Activated T-cell treated with anti-CD3 and anti-CD28 coated beads, Interleukin-2, amount 50 U/mL, for 1 hour (primary cell): ENCODE results near the gene GRID2.

ENCODE experiments used
- DNase-seq: peaks from one replicate; pipeline ENCODE4 v3.0.0-alpha.2; 2020

Gene GRID2

GRCh38 chr4:92776080-92776479, 472.3 kb downstream of the GRID2 start:
- DNase-seq, result no peak

DNA sequence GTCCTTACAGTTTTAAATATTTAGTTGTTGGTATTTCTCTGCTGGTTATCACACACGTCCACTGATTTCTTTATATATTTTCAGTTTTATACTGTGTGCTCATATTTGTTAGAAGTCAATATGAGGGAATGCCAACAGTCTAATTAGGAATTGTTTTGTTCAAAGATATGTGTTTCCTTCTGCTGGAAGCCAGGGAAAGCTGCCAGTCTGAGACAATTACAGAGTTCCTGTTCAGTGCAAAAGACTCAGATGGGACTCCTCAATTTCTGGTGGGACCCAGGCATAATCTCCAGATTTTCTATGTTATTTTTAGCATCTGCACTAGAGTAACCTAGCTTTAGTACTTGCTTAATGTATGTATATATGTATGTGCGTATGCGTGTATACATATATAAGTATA, 486.0 kb downstream of the GRID2 start:
- no peak for DNase-seq

DNA sequence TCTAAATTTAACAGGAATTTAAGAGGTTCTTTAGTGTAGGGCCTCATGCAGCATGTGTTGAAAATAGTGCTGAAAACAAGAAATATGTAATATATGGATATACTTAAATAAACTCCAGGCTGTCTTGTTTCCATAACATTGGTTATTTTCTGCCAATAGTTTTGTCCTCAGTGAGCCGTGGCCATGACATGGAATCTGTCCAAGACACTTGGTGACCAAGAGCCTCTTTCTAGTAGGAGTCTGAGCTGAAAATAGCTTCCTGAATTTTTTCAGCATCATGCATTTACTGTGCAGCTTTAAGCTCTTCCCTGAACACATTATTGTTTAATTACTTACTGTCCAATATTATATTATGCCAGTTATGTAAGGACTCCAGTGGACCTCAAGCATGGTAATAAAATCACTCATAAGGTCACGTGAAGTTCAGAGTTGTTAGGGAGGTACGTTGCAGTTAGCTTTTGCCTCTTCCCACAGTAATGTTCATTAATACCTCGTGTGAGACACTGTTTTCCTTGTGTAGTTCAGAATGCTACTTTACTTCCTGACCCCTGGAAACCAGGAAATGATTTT, 488.2 kb downstream of the GRID2 start:
- DNase-seq, result no peak

DNA sequence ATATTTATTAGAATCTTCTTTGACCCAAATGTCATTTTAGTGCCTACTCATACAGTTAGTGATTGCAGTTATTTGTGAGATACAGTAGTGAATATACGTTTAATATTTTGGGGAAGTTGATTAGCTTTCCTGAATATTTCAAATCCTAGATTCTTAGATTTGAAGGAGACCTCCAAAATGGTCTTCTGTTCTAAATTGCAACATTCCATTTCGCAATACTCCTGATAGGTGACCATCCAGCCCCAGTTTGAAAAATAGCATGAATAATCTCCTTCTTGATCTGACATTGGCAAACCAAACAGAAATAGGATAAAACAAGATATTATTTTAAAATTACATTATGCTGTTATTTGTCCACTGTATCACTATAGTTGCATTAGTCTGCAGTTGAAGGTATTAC, 505.6 kb downstream of the GRID2 start:
- no peak for DNase-seq

- no peak for DNase-seq
Measured at GRCh38 chr4:92812652-92813051, 508.9 kb downstream of the GRID2 start.

DNA sequence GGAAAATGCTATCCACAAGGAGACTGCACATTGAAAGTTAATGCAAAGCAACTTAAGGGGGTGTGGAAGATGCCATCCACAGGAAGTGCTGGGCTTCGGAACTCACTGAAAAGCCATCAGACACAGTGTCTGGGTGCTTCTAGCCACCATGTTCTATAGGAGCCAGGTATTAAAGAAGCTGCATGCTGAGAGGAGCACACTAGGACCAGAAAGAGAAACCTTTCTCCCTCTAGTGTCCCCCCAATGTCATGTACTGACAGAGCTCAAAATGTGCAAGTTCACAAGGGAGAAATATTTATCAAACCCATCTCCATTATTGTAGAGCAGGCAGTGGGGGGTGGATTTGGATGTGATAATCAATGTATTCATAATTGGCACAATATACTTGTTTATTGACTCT, 510.9 kb downstream of the GRID2 start:
- no peak for DNase-seq

GRCh38 chr4:92825256-92825655, 521.5 kb downstream of the GRID2 start:
- DNase-seq, result no peak

DNA sequence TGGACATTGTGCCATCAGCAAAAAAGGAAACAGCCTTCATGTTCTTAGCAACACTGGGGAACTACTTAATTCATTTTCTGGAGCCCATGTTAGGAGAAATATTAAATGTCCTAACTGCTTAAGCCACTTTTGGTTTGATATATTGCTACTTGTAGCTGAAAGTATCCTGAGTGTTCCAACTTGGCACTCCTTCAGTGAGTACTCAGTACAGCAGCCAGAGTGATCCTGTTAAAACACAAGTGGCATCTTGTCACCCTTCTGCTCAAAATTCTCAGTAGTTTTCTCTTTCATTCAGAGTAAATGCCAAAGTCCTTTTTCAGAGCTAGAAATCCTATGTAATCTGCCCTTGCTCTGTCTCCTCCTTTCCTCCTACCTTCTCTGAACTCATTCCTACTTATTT, 522.0 kb downstream of the GRID2 start:
- no peak for DNase-seq

GRCh38 chr4:92830771-92831170, 527.0 kb downstream of the GRID2 start:
- no peak for DNase-seq

DNA sequence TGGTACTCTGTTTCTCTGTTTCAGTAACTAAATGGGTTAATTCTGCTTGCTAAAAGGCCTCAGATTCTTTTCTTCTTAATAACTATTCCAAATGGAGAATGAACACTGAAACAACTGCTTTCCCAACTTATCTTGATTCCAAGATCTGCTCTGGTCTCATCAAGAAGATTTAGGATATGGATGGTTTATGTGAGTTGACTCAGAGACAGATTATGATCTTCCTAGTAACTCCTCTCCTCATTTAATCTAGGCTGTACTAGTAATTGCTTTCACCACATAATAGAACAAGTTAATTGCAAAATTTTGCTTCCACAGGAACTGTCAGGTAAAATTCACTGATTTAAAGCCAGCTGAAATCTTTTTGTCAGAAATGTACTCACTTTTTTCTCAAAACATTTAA, 537.1 kb downstream of the GRID2 start:
- no peak for DNase-seq

- no peak for DNase-seq
Measured at GRCh38 chr4:92843784-92844183, 540.0 kb downstream of the GRID2 start.

DNA sequence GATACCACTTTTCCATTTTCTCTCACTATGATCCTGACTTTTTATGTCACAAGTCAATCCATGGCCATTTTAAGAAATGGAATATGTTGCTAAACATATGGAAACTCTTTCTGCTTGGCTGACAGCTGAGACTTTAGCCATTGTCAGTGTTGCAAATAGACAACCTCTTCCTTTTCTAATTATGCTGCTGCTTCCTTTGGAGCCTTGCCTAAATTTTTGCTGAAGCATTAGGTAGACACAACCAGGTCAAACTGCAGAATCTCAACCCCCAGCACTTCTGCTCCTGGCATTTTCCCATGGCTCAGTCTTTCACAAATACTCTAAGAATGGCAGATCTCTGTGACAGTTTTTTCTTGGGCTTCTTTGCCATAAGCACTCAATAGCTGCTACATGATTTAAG, 543.3 kb downstream of the GRID2 start:
- no peak for DNase-seq

DNA sequence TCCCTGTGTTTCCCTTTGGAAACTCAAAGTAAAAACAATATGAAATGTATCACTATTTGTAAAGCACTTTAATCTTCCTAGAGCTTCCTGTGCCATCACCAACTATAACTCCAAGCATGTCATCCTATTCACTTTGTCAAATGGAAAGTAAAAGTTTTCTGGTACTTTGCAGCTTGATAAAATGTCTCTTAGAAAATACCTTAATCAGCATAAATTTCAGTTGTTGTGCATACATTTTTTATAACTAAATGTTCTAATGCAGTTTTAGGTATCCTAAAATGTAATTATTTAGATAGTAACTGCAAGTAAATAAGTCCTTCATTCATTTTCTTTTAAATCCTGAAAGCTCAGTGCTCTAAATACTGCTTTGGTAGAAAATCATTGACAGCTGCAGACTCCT, 558.7 kb downstream of the GRID2 start:
- DNase-seq, result no peak

DNA sequence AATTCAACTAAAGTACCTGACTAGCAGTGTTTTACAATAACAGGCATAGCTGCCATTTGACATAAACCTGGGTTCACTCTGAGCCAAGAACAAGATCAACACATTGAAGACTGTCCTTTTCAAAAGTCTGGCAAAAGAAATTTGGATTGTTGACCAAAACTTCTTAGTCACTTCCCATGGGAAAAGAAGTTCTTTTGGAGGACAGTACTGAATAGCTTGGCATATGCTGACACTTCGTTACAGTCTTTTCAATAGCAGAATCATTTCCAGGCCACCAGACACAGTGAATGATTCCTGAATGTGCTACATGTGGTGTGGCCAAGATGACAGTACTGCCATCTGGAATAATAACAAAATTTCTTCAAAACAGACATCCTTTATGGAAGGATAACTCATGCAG, 560.3 kb downstream of the GRID2 start:
- no peak for DNase-seq

- no peak for DNase-seq
Measured at GRCh38 chr4:92872604-92873003, 568.8 kb downstream of the GRID2 start.

DNA sequence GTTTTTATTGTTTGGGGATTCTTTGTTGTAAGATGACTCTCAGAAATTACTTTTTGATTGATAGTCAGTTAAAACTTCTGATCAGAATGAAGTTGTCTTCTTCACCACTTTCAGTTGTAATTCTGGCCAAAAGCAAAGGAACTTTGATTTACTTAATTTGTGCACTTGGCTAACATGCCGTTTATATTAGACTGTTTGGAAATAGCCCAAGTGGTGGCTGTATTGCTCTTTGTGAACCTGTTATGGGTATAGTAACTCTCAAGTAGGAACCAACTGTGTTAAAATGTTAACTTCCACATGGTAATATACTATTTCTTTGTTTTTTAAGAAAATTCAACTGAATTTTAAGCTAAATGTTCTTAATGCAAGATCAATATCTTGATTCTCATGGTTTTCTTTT, 581.9 kb downstream of the GRID2 start:
- no peak for DNase-seq

- no peak for DNase-seq
Measured at GRCh38 chr4:92952426-92952825, 648.7 kb downstream of the GRID2 start.

GRCh38 chr4:92952897-92953296, 649.1 kb downstream of the GRID2 start:
- no peak for DNase-seq

GRCh38 chr4:92953462-92953861, 649.7 kb downstream of the GRID2 start:
- no peak for DNase-seq

- DNase-seq, result no peak
Measured at GRCh38 chr4:92961881-92962280, 658.1 kb downstream of the GRID2 start.

- no peak for DNase-seq
Measured at GRCh38 chr4:92962831-92963230, 659.1 kb downstream of the GRID2 start.

GRCh38 chr4:92968556-92968955, 664.8 kb downstream of the GRID2 start:
- DNase-seq, result no peak

DNA sequence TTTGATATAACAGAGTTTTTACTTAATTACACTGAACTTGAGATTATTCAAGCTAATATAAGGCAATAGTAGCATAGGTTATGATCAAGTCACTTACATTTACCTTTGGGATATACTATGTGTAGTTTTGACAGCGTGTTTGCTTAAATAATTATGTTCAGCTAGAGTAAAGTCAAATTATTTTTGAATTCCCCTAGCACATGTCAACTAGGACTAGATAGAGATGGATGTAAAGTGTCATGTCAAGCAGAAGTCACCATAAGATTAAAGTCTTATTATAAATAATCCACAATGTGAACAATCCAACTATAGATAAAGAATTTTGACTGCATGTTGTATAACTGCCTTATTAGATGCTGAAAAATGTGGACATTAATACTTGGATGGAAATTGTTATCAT, 665.2 kb downstream of the GRID2 start:
- no peak for DNase-seq

DNA sequence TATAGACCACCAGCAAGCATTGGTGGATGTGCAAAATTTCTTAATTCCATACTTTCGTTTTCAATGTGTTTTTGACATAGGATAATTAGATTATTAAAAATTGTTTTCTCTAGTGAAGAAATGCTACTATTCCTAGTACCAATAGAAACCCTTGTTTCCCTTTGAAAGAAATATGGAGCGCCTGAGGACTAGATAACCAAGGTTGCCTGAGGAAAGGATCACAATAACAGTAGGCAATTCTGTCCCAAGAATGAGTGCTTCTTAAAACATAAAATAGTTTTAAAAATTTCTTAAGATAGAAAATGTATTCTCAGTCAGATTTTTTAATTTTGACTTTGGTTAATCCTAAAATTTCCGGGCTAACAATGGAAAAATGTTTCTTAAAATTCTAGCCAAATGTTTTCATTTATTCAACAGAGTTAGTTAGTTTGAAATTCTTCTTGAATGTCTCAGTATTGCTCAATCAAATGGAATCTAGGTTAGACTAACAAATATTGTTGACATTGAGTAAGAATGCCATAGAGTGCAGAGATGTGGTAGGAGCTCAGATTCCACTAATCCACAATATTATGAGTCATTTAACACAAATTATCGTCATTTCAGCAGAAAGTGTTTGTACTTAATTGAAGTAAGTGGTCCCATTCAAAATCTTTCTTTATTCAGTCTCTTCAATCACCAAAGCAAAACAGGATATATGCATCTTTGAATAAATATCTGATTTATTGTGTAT, 666.0 kb downstream of the GRID2 start:
- DNase-seq, result no peak

- DNase-seq, result no peak
Measured at GRCh38 chr4:92970996-92971395, 667.2 kb downstream of the GRID2 start.
